NCI-H2029 (cell line): ENCODE results near the gene TMEM106C.
"Not testable (repeated sequence)": the region's sequence is repeated elsewhere in the genome, so short reads cannot be mapped to it uniquely, and the experiment has no call there.

ENCODE experiments used
- DNase-seq: peaks from one replicate; lab custom pipeline; 2025; lab: John Stamatoyannopoulos, UW

Gene TMEM106C

DNA sequence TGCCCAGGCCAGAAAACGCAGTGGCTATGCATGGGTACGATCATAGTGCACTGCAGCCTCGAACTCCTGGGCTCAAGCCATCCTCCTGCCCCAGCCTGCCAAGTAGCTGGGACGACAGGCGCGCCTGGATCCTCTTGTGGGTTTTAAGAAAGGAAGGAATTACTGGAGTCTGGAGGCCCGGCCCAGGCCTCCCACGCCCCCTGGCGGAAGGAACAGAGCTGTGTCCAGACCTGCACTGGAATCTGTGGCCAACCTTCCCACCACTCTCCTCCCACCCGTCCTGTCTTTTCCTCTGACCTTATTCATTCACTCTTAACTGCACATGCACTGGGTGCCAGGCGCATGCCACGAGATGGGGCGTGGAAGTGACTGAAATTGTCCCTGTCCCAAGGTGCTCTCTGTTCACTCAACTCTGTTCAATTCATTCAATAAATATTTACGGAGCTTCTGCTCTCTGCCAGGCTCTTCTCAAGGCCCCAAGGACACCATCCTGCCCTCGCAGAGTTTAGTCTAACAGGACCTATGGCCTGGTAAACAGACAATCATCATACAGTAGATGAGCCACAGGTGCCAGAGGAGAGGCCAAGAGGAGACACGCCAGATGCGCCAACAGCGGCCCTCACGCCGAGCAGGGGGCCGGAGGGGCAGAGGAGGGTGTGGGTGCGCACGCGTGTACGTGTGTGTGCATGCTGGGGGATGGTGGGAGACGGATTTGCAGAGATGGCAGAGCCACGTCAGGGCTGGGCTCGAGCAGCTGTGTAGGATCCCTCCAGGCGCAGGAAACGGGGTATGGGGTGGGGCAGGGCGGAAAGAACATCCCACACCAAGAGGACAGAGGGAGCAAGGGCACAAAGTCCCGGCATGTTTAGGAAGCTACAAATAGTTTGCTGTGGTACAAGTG, 13.7 kb upstream of the TMEM106C start:
- DNase-seq = peak; percentile 46

DNA sequence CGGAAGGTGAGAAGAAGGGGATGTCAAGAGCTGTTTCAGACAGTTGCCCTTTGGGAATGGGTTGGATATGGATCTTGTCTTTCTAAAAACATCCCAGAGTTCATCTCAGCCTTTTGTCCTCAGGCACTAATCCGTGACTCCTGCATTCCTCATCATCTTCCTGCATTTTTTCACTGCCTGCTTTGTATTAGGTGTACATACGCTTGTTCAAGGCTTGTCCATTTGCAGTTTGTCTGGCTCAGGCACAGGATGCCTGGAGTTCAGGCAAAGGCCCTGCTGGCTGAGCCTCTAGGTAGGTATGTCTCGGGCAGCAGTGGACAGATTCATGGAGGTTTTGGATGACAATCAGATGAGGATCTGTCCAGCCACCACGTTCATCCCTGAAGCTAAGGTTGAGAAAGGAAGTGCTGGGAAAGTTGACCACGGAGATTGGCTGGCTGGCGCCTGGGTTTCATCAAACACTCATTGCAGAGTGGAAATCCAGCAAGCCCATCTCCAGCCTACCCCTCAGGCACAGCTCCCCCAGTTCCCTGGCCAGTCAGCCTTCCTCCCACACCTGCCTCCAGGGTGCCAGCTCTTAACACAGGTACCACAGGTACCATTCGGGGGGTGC, 12.4 kb upstream of the TMEM106C start:
- no peak for DNase-seq

DNA sequence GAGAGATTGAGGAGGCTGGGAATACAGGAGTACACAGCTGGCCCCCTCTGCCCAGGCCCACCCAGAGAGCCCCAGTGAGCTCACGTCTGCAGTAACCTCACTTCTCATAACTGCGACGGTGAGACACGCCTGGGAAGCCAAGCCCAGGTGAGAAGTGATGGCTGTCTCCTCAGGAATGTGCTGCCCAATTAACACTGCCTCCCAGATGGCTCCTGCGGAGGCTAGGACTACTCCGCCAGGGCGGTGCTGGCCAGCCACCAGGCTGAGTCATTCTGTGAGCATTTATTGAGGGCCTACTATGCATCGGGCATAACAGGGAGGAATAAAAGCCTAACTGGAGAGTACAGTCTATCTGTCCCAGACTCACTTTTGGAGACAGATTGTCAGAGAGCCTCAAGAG, 9.3 kb upstream of the TMEM106C start:
- DNase-seq = no peak

DNA sequence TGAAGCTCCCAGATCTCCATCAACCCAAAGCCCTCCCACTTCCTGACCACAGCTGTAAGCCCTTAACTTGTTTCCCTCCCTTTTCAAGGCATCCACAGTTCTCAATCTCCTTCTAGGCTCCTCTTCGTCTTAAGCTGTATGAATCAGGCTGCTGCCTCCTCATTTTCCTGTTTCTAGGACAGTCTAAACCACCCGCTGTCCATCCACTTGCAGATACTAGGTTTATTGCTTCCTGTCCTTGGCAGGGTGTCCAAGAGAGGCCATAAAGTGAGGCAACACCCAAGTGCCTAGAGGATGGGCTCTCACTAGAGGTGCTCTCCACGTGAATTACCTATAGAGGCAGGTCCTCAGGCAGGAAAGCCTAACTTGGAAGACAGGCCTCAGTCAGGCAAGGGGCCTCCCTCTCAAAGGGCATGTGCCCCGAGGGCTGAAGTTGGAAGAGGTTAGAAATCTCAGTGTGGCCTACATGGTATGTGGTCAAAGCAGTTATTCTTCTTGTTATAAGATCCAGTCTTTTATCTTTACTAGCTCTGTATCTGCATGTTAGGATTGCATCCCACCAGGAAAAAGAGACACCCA, 8.8 kb upstream of the TMEM106C start:
- DNase-seq = no peak

DNA sequence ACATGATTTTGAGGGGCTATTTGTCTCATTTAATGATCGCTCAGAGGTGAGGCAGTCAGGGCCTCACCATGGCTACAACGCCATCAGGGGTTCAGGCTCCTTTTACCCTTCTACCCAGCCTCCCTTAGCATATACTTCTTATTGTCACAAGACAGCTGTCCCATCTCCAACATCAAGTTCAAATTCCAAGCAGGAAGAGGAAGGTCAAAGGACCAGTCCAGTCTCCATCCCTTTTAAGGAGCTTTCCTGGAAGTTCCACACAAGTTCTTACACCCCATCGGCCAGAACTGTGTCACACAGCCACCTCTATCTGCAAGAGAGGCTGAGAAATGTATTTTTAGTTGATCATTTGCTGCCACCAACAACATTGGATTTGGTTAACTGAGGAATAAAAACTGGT, 8.3 kb upstream of the TMEM106C start:
- no peak for DNase-seq

DNA sequence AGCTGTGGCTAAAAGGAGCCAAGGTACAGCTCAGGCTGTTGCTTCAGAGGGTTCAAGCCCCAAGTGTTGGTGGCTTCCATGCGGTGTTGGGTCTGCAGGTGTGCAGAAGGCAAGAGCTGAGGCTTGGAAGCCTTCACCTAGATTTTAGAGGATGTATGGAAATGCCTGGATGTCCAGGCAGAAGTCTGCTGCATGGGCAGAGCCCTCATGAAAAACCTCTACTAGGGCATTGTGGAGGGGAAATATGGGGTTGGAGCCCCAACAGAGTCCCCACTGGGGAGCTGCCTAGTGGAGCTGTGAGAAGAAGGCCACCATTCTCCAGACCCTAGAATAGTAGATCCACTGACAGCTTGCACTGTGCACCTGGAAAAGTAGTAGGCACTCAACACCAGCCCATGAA, 5.7 kb upstream of the TMEM106C start:
- DNase-seq = not testable (repeated sequence)

DNA sequence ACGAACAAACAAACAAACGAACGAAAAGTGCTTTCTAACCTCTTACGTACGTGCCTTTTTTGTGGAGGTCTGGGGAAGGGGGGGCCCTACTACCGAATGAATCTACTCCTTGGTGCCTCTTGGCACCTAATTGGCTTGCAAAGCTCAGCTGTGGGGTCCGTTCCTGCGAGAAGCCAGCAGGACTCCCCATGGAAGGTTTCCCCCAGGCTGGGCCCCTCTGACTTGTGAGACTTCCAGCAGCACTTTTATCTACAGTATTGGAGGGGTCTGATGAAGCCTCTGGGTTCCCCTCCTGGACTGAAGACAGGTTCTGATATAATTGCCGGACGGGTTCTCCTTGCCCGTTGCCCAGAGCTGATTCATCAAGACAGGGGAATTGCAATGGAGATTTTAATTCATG, 1.2 kb upstream of the TMEM106C start:
- DNase-seq = no peak

DNA sequence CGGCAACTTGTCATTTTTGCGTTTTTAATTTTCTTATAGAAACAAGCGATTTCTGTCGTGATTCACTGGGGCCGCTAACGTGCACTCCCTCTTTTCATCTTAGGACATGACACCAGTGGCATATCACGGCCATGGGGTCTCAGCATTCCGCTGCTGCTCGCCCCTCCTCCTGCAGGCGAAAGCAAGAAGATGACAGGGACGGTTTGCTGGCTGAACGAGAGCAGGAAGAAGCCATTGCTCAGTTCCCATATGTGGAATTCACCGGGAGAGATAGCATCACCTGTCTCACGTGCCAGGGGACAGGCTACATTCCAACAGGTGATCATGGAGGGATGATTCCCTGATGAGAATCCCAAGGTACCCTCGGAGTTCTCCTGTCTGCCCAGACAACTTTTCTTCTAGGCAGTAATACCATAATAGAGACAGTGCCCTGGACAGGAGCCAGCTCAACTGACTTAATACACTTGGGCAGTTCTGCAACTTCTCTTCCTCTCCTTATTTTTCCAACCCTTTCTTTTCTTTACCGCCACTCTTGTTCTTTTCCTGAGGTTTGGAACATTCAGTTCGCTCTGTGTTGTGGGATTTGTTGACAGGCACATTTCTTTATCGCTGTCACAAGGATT, 821 bp downstream of the TMEM106C start:
- no peak for DNase-seq

DNA sequence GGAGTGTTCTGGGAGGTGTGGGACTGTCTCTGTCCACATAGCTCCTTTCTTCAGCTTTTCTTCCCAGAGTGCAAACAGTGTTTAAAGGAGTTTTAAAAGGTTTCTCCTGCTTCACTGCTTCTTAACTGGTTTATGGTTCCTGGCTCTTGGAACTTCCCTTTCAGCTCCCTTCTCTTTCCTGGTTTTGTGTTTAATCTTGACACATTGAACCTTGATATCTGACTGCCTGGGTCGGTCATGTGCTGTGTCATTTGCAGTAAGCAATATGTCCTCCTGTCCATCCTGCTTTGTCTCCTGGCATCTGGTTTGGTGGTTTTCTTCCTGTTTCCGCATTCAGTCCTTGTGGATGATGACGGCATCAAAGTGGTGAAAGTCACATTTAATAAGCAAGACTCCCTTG, 2.2 kb downstream of the TMEM106C start:
- DNase-seq = no peak

DNA sequence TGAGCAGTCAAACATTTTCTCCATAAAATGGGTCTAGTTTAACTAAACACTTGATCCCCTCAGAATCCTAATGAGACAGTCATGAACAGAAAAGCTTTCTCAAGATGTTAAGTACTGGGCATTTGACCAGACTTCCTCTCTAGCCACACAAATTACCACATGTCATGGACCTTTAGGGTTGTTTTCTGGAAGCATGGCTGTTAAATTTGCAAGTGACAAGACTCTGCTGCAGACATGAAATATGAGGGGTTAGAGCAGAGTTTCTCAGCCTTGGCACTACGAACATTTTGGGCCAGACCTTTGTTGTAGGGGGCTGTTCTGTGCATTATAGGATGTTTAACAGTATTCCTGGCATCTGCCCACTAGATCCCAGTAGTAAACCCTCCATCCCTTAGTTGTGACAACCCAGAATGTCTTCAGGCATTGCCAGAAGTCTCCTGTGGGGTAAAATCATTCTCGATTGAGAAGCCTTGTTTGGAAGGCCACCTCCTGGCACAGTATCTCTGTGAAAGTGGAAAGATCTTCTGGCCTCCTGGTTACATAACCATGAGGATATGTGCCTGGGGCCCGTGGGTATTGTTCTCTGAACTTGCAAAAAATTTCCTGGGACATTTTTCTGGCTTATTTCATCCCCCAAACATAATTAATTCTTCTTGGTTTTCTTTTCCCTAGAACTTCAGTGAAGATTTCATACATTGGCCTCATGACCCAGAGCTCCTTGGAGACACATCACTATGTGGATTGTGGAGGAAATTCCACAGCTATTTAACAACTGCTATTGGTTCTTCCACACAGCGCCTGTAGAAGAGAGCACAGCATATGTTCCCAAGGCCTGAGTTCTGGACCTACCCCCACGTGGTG, 4.3 kb downstream of the TMEM106C start:
- DNase-seq = no peak

DNA sequence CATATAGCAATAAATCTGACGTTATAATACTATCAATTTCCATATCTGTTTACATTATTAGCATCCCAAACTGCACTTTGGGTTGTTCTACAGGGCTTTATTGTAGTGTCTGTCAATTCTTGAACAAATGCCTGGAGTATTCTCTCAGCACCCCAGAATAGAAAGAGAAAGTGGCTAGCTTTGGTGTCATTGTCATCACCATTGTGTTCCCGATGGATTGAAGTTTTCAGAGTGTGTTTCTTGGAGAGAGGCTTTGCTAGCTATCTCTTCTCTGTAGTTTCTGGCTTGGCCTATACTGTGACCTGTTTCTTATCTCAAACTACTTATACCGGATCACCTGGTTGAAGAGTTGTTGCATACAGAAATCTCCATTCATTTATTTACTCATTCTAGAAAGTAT, 6.4 kb downstream of the TMEM106C start:
- no peak for DNase-seq

DNA sequence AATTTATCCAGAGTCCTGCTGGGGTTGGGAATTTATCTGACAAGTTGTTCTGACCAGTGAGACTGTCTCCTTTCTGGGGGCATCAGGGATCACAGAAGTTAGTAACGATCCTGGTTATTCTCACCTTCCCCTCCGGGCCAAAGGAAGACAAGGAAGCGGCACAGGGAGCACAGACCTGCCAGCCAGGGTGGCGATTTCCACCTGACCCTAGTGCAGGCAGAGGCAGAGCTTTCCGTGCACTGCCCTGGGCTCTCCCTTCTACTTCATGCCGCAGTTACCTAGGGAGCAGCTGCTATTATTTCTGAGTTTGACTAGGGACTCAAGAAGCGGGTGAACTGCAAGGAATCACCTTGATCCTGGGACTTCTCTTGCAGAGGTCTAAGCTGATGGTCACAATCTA, 7.4 kb downstream of the TMEM106C start:
- DNase-seq = no peak

DNA sequence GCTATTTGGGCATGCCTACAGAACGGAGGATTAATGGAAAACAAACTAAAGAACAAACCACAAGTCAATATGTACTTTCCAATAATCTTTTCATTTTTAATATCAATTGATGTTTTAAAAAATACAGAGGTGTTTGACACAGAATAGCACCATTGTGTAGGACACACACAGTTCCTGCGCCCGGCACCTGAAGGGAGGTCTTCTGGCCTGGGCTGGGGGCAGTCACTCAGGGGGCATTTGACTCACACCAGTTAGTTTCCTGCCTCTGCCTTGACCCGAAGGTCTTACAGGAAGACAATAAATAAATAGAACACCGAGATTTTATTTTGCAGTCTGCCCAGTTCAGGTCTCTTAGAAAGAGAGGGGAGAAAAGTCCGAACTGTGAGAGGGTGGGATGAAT, 9.5 kb downstream of the TMEM106C start:
- no peak for DNase-seq

DNA sequence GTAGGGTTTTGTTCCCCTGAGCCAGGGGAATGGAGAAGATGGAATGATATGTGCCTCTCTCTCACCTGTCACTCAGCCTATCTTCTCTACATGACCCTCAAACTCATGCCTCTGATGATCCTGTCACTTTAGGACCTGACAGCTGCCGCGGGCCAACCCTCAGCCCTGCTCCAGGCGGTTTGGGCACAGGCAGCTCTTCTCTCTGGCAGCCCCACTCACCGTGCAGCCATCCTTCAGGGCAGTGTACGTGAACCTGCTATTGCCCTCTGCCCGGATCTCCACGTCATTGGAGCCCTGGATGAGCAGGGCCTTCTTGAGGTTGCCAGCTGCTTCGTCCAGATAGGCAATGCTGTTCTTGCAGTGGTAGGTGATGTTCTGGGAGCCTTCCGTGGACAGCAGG, 10.5 kb downstream of the TMEM106C start:
- no peak for DNase-seq

DNA sequence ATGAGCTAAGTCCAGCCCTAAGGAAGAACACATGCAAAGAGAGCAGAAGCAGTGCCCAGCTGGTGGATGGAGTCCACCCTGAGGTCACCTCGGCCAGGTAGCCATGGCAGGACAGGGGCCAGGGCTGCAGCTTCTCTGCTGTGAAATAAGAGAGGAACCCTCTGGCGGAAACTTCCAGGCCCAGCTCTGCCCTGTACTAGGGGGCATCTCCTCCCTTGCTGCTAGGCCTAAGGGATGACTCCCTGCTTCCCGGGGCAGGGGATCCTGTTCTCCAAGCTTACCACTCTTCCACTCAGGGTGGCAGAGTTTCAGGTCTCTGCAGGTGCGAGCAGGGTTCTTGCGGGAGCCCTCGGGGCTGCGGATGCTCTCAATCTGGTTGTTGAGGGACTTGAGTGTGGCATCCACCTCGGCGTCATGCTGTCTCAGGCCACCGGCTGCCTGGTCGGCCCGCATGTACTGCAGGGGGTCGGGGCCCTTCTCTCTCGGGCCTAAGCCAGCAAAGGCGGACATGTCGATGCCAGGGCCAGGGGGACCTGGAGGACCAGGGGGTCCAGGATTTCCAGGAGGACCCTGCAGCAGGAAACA, 11.7 kb downstream of the TMEM106C start:
- no peak for DNase-seq

DNA sequence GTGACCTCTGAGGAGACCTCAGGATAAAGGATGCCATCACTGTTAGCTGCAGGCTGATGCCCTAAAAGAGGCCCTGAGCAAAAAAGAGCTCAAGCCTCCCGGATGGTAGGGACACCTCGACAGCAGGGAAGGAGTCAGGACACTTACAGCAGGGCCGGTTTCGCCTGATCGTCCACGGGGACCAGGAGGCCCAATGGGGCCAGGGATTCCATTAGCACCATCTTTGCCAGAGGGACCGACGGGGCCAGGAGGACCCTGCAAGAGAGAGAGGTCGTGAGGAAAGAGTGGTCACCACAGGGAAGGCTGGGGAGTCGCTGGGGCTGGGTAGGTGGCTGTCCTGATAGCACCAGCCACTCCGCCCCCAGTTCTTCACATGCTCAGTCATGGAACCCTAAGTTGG, 12.4 kb downstream of the TMEM106C start:
- no peak for DNase-seq

DNA sequence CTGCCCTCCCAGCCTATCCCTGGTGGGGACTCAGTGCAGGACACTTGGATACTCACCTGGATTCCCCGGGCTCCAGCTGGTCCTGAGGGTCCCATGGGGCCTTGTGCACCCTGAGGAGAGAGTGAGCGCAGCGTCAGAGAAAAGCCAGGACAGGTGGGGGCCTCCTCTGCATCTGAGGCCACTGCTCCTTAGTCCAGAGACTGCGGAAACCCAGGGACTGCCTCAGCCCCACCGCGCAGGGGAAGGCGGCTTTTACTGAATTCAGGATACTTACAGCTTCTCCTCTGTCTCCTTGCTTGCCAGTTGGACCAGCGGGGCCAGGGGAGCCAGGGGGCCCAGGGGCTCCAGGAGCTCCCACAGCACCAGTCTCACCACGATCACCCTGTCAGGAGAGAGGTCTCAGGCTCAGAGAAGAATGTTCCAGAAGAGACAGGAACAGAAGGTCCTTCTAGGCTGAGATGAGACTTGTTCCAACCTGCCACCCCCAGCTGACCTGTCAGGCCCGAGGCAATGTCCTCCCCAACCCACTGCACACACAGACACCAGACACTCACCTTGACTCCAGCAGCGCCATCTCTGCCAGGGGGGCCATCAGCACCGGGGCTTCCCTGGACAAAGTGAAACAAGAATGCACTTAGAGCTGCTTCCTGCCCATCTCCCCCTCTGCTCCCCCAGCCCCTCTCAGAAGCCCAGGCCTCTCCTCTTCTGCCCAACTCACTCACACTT, 13.8 kb downstream of the TMEM106C start:
- DNase-seq = no peak

DNA sequence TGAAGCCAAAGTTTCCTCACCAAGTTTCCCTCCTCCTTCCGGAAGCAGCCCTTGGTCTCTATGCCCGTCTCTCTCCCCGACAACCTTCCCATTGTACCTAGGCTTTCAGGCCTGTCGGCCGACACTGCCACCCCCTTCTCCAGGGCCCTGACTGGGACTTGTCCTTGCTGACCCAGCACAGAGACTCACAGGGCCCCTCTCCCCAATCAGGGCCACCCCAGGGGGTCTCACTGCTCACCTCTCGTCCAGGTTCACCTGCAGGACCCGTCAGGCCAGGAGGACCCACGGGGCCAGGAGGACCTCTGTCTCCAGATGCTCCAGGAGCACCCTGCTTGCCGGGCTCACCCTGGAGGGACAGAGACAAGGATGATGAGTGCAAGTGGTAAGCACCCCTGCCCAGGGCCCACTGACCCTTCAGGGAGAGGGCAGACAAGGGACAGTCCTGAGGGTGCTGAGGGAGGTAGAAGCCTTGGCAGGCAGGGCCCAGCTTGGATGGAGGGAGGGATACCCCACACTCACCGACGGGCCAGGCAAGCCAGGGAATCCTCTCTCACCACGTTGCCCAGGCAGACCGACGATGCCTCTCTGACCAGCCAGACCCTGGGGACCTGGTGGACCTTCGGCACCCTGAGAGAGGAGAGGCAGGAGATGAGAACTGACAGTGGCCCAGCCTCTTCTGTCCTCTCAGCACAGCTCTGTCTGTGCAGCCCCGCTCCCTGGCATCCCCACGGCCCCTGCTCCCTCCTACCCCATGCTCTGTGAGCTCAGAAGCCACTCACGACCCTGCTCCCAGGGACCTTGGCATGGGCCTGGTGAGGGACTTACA, 14.6 kb downstream of the TMEM106C start:
- no peak for DNase-seq

DNA sequence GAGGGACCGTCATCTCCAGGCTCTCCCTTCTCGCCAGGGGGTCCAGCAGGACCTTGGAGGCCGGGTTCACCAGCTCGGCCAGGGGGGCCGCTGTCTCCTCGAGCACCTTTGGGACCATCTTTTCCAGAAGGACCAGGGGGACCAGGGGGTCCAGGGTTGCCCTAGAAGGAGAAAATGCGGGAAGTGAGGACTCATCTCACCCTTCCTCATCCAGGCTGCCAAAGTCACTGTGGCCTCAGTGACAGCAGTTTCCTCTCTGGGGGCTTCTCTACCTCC, 15.1 kb downstream of the TMEM106C start:
- DNase-seq = no peak

DNA sequence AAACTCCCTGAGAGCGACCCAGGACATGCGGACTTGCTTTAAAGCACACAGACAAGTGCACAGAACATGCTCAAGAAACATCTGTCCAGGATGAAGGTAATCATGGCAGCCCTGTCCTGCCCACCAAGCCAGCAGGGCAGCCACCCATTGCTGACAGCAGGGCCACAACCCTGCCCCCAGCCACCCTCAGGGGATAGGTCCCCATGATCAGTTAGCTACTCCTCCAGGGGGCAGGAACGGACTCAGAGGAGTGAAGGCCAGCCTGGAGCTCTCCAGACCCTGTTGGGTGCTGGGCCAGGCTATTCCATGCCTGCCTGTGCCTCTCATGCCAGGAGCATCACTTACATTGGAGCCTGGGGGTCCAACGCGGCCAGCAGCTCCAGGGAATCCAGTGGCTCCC, 15.8 kb downstream of the TMEM106C start:
- no peak for DNase-seq
